ENCODE data around the gene DCTN1. TPM values are rescaled to one million over a fixed set of nuclear protein-coding genes. Genes with fewer than 3 reads are reported as not detected.

The DCTN1 gene
- total RNA-seq, 1 donor from 2014 or later = 182 TPM

- Mint-ChIP-seq H3K9me3 (ENCODE audit: unreplicated experiment) (no peaks in the 10 kb centered on the region), H3K27ac (ENCODE audit: unreplicated experiment) (no peak overlapping the region), H3K4me3 (ENCODE audit: unreplicated experiment) (no peak overlapping the region), H3K4me1 (ENCODE audit: unreplicated experiment) (peaks cover 34% of the 10 kb centered on the region), H3K36me3 (ENCODE audit: unreplicated experiment) (peaks cover 25% of the 10 kb centered on the region), H3K27me3 (ENCODE audit: unreplicated experiment) (no peaks in the 10 kb centered on the region)
- TF ChIP-seq, protein P1, sequence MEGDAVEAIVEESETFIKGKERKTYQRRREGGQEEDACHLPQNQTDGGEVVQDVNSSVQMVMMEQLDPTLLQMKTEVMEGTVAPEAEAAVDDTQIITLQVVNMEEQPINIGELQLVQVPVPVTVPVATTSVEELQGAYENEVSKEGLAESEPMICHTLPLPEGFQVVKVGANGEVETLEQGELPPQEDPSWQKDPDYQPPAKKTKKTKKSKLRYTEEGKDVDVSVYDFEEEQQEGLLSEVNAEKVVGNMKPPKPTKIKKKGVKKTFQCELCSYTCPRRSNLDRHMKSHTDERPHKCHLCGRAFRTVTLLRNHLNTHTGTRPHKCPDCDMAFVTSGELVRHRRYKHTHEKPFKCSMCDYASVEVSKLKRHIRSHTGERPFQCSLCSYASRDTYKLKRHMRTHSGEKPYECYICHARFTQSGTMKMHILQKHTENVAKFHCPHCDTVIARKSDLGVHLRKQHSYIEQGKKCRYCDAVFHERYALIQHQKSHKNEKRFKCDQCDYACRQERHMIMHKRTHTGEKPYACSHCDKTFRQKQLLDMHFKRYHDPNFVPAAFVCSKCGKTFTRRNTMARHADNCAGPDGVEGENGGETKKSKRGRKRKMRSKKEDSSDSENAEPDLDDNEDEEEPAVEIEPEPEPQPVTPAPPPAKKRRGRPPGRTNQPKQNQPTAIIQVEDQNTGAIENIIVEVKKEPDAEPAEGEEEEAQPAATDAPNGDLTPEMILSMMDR (IDR thresholded peaks at IDR 0.05) = no peak
- no peak for DNase-seq (ENCODE audit: extremely low spot score, unreplicated experiment)
Measured at GRCh38 chr2:74378007-74378406, 2.1 kb downstream of the DCTN1 start.

DNA sequence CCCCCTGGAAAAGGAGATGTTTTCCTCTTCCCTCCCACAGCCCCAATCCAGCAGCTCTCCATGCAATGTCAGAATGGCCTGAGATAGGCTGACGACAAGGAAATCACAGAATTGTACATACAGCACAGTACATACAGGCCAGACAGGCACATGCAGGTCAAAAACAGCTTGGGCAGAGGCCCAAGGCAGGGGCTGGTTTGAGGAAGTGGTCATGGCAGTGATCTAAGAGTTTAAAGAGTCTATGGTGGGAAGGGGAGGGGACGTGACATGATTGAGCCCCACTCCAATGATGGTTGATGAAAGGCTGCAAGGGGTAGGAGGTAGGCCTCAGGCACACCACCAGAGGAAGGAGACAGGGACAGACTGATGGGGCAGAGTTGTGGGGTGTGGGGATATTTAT, 4.3 kb downstream of the DCTN1 start:
- peaks cover 27% of the 10 kb centered on the region for H3K4me1 Mint-ChIP-seq (ENCODE audit: unreplicated experiment)
- no peak overlapping the region for H3K27ac Mint-ChIP-seq (ENCODE audit: unreplicated experiment)
- peaks cover 27% of the 10 kb centered on the region for H3K36me3 Mint-ChIP-seq (ENCODE audit: unreplicated experiment)
- no peaks in the 10 kb centered on the region for H3K9me3 Mint-ChIP-seq (ENCODE audit: unreplicated experiment)
- no peaks in the 10 kb centered on the region for H3K27me3 Mint-ChIP-seq (ENCODE audit: unreplicated experiment)
- H3K4me3 Mint-ChIP-seq (ENCODE audit: unreplicated experiment) = no peak overlapping the region
- DNase-seq (ENCODE audit: extremely low spot score, unreplicated experiment) = no peak
- TF ChIP-seq, protein P1 (IDR thresholded peaks at IDR 0.05) = no peak

DNA sequence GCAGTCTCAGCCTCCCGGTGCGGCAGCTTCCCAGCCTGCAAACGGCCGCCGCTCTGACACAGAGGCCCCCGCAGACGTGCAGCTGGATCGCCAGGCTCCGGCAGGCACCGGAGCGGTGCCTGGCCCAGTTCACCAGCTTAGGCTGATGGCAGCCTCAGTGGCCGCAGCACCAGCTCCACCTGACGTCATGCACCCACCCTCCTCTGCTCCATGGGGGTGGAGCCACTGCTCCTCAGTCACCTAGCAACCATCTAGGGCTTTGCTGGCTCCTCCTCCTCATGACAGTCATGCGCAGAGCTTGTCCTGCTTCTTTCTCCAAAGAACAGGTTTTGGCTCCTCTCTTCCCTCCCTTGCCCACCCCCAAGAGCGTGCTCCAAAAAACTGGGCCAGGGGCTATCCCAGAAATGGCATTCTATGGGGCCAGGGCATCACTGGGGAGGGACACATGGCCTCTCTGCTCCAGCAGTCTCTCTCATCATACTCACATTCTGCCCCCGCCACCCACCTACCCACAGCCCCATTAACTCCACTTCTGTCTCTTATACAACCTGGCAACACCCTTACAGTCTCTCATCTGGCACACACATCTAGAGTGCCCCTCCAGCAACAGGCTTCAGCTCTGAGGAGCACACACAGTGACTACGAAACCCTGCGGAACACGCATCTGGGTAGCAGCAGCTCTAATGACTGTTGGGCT, 5.5 kb downstream of the DCTN1 start:
- no peak overlapping the region for H3K4me3 Mint-ChIP-seq (ENCODE audit: unreplicated experiment)

DNA sequence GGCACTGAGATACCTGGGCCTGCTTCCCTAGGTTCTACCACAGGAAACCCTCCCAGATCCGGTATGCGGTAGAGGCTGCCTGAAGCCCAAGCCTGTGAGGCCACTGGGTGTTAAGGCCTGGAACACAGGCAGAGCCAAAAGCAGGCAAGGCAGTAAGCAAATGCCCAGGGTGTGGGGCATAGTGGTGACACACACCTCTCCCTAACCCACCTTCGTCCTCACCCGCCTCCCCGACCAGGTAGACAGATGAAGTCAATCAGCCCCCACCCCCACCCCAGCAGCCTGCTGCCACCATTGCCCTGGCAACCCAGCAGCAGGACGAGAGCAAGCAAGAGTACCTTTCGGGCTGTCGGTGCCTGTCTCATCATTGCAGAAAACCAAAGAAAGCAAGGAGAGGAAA, 6.1 kb downstream of the DCTN1 start:
- Mint-ChIP-seq H3K27ac (ENCODE audit: unreplicated experiment) (peak overlapping the region; percentile 50), H3K4me1 (ENCODE audit: unreplicated experiment) (peaks cover 13% of the 10 kb centered on the region), H3K4me3 (ENCODE audit: unreplicated experiment) (no peak overlapping the region), H3K27me3 (ENCODE audit: unreplicated experiment) (no peaks in the 10 kb centered on the region), H3K36me3 (ENCODE audit: unreplicated experiment) (peaks cover 41% of the 10 kb centered on the region), H3K9me3 (ENCODE audit: unreplicated experiment) (no peaks in the 10 kb centered on the region)
- TF ChIP-seq, protein P1 (IDR thresholded peaks at IDR 0.05) = no peak
- no peak for DNase-seq (ENCODE audit: extremely low spot score, unreplicated experiment)

More for the DNA sequence above, 5.5 kb downstream of the DCTN1 start:
- Mint-ChIP-seq H3K9me3 (ENCODE audit: unreplicated experiment) (no peaks in the 10 kb centered on the region), H3K27me3 (ENCODE audit: unreplicated experiment) (no peaks in the 10 kb centered on the region), H3K27ac (ENCODE audit: unreplicated experiment) (no peak overlapping the region), H3K36me3 (ENCODE audit: unreplicated experiment) (peaks cover 38% of the 10 kb centered on the region), H3K4me1 (ENCODE audit: unreplicated experiment) (peaks cover 16% of the 10 kb centered on the region)
- TF ChIP-seq, protein P1 (IDR thresholded peaks at IDR 0.05) = no peak
- no peak for DNase-seq (ENCODE audit: extremely low spot score, unreplicated experiment)

DNA sequence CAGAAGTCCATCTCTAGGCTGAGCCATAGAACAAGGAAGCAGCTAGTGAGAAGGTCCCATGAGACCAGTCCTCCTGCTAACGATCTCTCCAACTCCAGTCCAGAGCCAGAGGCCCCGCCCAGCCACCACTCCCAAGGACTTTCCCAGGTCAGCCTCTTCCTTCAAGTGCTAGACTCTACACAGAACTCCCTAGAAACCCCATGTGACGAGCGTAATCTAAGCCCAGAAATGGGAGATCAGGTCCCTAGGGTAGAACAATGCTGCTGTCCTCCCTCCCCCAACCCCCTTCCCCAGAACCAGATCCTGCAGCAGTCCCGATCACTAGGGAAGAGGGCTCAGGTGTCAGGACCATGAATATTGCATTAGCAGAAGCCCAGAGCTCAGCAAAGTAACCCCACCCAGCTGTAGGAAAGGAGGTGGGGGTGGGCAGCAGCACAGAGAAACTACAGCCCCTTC, 6.9 kb downstream of the DCTN1 start:
- peaks cover 48% of the 10 kb centered on the region for H3K36me3 Mint-ChIP-seq (ENCODE audit: unreplicated experiment)
- H3K9me3 Mint-ChIP-seq (ENCODE audit: unreplicated experiment) = no peaks in the 10 kb centered on the region
- peaks cover 13% of the 10 kb centered on the region for H3K4me1 Mint-ChIP-seq (ENCODE audit: unreplicated experiment)
- H3K4me3 Mint-ChIP-seq (ENCODE audit: unreplicated experiment) = no peak overlapping the region
- no peaks in the 10 kb centered on the region for H3K27me3 Mint-ChIP-seq (ENCODE audit: unreplicated experiment)
- H3K27ac Mint-ChIP-seq (ENCODE audit: unreplicated experiment) = no peak overlapping the region
- DNase-seq (ENCODE audit: extremely low spot score, unreplicated experiment) = no peak
- TF ChIP-seq, protein P1 (IDR thresholded peaks at IDR 0.05) = no peak

All from osteocyte (in vitro differentiated cells).